LNCaP clone FGC (cell line): ENCODE data around the gene SNAP47.

Experiments
- DNase-seq: peaks from one replicate; pipeline ENCODE4 v3.0.0-alpha.2; 2011; ENCODE audit warnings: low read depth
- H3K4me3 ChIP-seq: 2 replicates; pipeline ENCODE4 v1.5.1; 2011; ENCODE audit warnings: mild to moderate bottlenecking, low read depth, low read length, control low read depth
- CTCF ChIP-seq: IDR thresholded peaks from 2 replicates; pipeline ENCODE4 v1.5.1; 2012; ENCODE audit warnings: mild to moderate bottlenecking; ENCODE audit not compliant: control insufficient read depth, insufficient read depth; ENCODE audit errors: extremely low read depth

The SNAP47 gene

GRCh38 chr1:227749916-227750710 lies 14.9 kb downstream of the SNAP47 start:
- no peak for TF ChIP-seq CTCF
- H3K4me3 ChIP-seq: no peak overlapping the region

GRCh38 chr1:227753999-227754711 lies 18.9 kb downstream of the SNAP47 start:
- H3K4me3 ChIP-seq: no peak overlapping the region
- DNase-seq: no peak
- TF ChIP-seq CTCF: no peak

More at GRCh38 chr1:227749916-227750710, 14.9 kb downstream of the SNAP47 start:
- no peak for DNase-seq

GRCh38 chr1:227754958-227755357 lies 19.7 kb downstream of the SNAP47 start:
- H3K4me3 ChIP-seq: no peak overlapping the region
- TF ChIP-seq CTCF: no peak
- DNase-seq: no peak

GRCh38 chr1:227756172-227756959 lies 21.1 kb downstream of the SNAP47 start:
- TF ChIP-seq CTCF: no peak
- no peak overlapping the region for H3K4me3 ChIP-seq
- no peak for DNase-seq

GRCh38 chr1:227757781-227758180 lies 22.5 kb downstream of the SNAP47 start:
- no peak for DNase-seq
- no peak overlapping the region for H3K4me3 ChIP-seq
- TF ChIP-seq CTCF: no peak

- H3K4me3 ChIP-seq: no peak overlapping the region
- TF ChIP-seq CTCF: no peak
- DNase-seq: no peak
These were observed 23.1 kb downstream of the SNAP47 start for GRCh38 chr1:227758366-227758765.
